Nucleus accumbens (tissue), 56 donors: ENCODE results near the gene EFHC1.

Experiments
- DNase-seq, 56 donors: peaks; one replicate each; lab custom pipeline; 2025; lab: John Stamatoyannopoulos, UW

EFHC1 gene

DNA sequence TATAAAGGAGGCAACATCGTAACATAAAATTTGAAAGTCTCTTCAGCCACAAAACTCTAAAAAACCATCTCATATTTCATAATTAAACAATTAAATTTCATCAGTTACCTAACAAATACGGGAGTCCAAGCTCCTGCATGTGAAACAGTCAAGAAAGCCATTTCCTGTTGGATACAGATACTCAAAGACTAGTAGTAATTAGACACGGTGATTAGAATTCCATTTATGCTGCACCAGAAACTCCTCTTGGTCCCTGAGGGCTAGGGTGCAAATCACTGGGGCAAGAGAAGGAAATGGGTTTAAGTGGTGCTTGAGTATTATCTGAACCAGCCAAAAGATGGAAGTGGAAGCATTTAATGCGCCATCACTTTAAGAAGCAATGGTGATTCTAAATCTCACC, 129.3 kb downstream of the EFHC1 start:
- no peak for DNase-seq

DNA sequence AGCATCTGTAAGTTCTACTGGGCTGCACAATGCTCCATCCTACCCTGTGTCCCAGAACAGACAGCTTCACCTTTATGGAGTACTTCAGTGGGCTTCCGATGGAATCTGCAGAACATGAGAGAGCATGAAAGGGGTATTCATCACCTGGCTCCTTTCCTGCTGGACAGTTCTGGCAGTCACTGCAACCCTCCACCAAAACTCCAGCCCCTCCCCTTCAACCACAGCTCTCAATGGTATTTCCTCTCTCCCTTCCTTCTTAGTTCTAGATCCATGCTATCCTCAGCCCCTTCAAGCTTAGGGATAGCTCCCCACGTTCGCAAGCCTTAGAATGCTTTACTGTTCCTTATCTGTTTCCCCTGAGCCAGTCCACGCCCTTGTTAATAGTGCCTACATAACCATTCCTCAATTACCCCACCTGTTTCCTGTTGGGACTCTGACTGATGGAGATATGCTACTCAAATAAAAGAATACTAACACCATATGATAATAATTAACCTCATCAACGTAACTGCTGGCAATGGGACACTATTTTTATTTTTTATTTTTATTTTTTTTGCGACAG, 130.0 kb downstream of the EFHC1 start:
- DNase-seq, result no peak

DNA sequence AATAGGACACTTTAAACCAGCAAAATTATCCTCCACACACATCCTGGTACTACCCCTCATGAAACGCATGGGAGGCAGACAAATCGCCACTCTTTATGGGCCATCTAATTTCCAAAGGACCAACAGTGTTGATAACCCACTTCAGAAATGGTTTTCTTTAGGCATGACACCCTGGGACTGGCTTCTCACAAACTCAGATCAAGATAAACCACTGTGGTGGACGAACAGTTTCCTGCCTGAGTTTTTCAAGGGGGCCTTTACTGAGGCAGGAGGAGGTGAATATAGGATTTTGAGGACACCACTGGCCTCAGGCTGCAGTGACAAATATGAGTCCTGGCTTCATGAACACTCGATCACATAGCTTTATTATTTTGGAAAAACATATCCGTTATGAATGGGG, 130.7 kb downstream of the EFHC1 start:
- no peak for DNase-seq

DNA sequence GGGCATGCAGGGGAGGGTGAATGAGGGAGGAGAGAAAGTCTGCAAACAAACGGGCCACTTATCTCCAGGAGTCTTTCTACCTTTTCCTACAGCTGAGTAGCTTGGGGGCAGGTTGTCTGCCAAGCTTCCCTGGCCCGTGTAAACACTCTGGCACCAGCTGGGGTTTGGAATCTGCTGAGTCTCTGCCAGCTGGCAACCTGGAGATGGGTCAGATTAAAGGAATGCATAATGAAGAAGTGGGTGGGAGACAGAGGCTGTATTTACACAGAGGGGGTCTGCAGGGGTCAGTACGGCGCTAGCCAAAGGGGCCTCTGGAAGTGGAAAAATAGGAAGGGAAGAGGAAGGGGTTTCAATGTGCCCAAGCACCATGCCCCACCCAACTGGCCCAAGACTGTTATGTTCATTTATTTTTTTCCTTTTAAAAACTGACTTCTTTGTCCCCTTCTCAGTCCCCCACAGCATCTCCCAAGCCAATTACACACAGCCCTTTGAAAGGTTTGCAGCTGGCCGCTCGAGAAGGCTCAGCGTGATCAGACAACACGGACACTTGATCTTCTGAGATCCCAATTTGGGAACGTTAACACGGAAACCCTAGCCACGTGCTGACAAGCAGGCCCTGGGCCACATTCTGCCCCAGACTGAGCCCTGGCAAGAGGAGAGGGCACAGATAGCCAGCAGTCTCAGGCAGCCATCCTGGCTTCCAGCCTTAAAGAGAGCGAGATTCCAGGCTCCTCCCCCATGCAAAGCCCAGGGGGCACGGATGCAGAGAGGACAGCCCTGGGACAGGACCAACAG, 131.5 kb downstream of the EFHC1 start:
- DNase-seq, result peak in 35 of 56 donors; percentile 2 to 57 (median 17)

DNA sequence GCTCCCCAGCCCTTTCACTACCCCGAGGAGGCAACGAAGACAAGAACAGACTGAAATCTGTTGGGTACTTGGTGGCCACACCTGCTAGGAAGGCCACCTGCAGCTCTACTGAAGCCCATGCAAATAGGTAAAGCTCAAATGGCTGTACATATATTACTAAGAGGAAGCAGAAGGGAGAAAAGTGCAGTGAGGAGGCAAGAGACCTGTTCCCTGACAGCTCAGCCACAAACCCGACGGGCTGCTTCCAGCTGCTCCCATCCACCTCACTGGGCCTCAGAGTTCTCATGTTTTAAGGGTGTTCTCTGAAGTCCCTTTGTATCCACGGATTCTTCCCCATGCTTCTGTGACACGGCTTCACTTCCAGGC, 132.1 kb downstream of the EFHC1 start:
- peak in 1 of 56 donors; percentile 9 for DNase-seq

DNA sequence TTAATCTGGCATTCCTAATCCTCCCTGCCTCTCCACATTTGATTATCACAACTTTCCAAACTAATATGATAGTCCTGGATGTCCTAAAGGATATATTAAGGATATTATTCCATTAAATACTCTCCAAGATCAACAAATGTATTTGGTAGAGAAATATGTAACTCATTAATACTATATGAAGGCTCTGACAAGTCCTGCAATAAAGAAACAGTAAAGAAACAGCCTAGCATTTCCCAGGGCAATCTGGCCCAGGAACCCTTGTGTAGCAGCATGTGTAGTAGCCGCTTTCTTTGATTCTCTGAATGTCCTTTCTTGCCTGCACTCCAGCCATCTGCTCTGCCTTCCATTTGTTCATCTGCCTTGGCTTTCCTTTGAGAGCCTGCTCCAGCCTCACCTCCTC, 133.0 kb downstream of the EFHC1 start:
- no peak for DNase-seq

DNA sequence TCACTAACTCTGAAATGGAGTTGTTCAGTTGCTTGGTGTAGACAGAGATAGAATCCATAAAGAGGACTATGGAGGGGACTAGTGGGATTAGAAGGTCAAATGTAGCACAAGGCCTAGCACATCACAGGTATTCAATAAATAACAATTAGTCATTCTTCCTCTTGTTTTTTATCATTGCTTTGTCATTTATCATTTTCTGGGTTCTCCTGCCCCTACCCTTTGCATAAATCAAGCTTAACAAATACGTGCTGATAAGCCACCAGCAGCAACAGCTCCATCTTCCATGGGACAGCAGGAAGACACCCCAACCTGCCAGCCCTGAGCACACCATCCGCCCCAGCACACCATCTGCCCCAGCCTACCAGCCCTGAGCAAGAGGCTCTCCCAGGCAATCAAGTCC, 133.6 kb downstream of the EFHC1 start:
- DNase-seq, result no peak

DNA sequence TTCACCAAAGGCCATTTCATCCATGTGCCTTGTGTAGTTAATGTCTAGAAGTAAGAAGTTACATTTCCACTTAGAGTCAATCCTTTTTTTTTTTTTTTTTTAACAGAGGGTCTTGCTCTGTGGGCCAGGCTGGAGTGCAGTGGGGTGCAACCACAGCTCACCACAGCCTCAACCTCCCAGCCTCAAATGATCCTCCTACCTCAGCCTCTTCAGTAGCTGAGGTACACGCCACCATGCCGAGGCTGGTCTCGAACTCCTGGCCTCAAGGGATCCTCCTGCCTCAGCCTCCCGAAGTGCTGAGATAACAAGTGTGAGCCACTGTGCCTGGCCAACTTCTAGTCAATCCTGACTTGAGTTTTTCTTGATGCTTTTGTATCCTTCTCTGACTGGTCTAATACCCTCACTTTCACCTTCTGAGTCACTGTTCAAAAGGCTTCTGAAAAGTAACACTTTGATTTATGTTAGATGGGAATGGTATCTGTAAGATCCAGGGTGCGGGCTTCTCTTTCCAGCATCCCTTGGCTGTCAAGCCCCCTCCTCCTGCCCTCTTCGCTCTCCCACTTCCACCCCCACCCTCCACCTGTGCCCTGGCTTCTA, 134.6 kb downstream of the EFHC1 start:
- no peak for DNase-seq

DNA sequence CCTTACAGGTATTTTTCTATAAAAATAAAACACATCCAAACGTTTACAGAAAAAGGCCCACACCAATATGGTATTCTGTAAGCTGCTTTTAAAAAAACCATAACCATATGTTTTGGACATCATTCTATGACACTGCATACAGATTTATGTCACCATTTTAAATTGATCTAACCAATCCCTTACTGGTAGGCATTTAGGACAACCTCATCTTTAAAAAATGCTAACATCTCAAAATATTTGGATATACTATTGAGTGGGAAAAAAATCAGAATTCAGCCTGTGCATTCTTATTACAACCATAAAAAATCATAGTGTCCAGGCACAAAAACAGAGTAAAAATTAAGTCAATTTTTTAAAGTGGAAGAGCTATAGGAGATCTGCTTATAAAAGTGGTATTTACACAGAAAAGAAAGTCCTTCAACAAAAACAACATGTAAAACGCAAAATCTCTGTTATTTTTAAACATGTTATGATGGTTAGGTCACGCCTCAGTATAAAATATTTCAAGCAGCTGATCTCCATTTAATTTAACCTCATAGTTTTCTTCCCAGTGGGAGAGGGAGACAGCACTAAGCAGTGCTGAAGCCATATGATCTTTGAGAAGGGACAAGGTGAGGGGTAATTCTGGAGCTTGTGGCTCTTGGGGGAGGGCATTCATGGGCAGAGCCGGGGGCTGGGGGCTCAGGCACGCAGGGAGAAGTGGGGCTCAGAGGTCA, 135.5 kb downstream of the EFHC1 start:
- DNase-seq, result no peak

DNA sequence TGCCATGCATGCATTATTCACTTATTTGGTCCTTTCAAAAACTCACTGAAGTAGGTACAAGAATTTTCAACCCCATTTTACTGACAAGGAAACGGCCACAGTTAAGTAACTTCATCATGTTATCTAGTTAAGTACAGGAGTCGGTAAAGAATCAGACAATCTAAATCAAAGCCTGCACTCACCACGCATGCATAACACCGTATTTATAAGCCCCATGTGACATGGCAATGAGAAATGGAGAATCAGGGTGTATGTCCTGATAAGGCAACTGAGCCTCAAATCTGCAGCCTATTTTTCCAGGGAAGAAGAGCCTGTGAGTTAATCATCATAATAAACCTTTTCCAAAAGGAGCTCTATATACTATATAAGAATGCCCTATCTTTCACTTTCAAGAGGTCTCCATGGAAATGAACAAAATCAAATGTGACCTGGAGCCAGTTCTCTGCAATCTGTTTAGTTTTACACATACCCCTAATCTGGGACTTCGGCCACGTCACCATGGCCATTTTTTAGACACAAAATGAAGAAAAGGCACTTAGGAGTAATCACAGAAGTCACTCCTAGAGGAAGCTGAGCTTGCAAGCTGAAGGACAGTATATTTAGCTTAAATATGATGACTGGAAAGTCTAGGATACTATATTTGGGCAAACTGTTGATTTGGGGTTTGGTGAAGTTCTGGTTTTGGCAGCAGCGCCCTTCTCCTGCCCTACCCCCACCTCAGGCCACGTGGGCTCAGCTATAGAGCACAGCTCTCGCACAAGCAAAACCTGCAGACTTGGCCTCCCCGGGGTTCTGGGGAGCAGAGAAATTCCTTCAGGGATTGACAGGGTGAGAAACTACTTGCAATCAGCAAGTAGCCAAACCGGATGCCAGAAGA, 137.5 kb downstream of the EFHC1 start:
- no peak for DNase-seq

DNA sequence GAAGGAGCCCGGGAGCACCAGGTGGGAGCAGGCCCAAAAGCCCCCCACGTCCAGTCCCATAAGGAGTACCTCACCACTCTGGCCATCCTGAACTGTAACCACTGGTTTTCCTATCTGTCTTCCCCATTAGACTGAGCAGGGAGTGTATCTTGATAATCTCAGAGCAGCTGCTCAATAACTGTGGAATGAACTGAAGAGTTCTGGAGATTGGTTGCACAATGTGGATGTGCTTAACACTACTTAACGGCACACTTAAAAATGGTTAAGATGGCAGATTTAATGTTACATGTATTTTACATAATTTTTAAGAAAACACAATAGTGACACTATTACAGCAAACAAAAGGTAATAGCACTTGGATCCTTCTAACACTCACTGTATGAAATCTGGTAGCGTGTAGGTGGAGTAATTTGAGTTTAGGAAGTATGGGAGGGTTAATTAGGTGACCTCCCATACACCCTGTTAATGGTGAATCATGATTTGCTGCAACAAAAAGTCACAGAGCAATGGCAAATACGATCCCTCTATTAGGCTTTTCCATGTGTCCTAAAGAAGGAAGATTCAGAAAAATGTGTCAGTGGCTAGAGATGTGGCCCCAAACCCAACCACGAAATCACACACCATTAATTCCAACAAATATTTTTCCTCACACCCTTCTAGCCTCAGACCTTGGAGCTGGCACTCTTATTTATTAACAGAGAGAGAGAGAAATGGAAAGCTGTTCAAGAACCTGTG, 138.3 kb downstream of the EFHC1 start:
- DNase-seq, result no peak

DNA sequence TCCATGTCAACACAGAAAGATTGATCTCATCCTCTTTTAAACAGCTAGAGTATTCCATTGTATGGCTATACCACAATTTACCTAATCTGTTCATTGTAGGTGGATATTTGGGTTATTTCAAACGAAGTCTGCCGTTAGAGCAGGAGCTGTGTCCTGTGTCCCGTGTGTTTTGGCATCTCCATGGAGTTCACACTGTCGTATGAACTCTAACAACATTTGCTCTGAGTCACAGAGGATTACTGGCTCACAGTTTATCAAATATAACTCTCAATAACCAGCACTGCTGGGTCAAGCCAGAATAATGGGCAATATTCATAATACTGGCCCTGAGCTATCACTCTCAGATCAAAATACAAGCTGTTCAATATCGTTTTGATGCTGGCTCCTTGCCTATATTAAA, 140.3 kb downstream of the EFHC1 start:
- no peak for DNase-seq

DNA sequence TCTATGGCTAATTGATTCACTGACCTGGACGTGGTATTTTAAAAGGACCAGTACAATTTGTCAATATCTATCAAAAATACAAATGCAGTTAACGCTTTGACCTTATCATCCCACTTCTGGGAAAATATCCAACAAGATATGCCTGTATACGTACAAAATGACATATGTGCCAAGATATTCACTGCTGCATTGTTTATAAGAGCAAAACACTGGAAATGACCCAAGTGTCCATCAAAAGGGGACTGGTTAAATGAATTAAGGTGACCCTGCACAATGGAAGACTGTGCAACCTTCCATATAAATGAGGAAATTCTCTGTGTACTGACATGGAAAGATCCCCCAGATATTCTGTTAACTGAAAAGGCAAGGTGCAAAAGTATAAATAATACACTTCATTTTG, 142.8 kb downstream of the EFHC1 start:
- DNase-seq, result no peak

DNA sequence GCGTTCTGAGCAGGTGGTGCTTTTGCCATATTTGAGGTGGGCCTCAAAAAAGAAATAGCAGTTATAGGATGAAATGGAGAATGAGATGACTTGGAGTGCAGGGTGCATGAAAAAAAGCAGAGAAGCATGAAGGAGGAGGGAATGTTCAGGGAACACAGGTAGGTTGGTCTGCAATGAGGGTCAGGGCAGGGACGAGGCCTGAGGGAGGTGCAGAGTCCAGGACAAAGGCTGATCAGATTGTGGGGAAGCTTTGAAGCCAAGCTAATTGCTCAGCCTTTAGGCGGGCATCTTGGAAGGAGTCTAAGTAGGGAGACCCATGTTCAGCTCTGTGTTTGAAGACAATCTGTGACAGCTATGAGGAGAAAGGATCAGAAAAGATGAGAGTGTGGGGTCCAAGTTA, 144.7 kb downstream of the EFHC1 start:
- no peak for DNase-seq

DNA sequence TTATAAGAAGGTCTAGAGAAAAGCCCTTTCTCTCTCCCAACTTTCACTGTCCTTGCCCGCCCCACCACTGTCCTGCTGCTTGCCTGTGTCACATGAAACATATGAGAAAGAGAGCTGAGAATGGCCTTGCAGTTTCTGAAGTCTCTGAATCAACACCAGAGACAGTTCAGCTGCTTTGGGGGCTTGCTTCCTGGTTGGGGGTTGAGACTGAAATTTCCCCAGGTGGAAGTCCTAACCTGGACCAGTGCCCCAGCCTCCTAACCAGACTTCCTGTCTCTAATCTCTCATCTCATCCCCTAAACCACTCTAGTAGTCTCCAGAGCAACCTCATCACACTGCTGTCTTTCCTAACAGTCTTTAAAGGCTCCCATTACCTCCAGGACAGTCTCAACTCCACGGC, 146.1 kb downstream of the EFHC1 start:
- DNase-seq, result no peak

DNA sequence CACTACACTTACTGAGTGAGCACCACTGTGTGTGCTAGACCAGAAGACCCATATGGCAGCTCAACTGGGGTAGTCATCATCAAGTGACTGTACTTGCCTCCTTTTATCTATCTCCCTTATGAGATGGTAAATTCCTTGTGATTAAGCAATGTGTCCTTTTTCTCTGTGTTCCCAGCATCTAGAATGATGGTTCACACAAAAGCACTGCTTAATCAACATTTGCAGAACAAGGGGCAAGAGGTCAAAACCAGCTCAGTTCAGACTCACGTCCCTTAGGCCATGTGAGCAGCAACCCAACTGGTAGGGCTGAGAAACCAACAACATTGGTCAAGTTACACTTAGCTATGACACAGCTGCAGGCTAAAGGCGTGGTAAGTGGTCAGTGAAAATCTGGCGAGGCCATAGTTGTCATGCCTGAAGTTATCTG, 146.7 kb downstream of the EFHC1 start:
- DNase-seq, result no peak

DNA sequence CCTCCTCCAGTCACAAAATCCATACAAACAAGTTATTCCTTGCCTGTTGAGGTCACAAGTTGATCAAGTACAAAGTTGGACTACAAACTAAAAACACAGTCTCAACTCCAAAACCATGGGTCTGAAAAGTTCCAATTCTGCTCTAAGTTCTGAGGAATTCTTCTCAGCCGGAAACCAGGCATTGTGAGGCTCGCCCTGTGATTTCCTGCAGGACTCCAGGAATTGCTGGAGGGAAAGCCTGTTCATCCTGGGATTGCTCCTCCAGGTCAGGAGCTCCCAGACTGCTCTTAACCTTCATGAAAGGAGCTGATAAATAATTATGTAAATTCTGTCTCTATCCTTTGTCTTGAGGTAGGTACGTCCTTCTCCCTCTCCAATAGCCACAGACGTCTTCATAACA, 148.2 kb downstream of the EFHC1 start:
- DNase-seq, result no peak

DNA sequence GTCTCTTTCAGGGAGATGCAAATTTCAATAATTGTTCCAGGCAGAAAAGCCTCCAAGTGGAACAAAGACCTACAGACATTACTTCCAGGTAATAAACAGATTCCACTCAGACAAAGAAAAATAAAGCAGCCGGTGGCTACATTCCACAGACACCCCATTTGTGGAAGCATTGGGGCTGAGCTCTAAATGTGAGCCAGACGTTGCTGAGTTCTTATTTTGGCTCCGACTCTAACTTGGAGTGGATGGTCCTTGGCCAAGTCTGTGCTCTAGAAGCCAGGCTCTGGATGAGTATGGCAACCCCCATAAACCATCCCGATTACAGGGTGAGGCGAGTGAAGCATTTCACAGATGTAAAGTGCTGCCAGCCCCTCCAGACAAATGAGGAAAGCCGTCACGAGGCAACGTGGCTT, 150.2 kb downstream of the EFHC1 start:
- no peak for DNase-seq

DNA sequence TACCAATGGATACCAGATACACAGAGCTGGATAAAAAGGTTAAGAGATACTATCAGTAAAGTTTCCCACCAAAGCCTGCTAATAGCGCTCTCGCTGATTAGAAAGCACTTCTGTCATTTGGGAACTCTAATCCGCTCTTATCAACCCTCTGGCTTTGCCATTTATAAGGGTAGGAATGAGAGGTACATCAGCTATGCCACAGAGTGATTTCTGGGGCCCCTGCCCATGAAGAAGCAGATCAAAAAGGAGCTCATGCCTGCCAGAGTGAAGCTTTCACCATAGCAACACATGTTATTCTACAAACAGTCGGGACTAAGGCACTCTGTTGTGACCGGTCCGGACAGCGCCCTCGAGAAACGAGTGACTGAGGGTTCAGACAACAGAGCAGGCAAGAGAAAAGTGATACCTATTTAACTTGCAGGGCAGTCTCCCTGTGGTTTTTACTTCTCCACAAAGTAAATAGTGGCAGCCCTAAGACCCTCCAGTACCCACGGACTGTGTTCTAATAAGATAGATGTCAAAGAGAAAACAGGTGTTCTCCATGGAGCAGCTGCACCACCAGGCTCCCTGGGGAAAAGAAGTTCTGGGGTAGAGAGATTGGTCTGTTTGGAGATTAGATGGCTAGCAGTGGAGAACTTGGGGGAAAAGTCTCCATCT, 151.1 kb downstream of the EFHC1 start:
- no peak for DNase-seq
